NCI-H1417 (cell line): ENCODE measurements around the gene KCNK18.
"Not testable (repeated sequence)": the region's sequence is repeated elsewhere in the genome, so short reads cannot be mapped to it uniquely, and the experiment has no call there.

Experiments
- DNase-seq, 3 experiments: peaks; one replicate each; lab custom pipeline; 2025; lab: John Stamatoyannopoulos, UW

Gene KCNK18

GRCh38 chr10:117170244-117170643 is 27.0 kb upstream of the KCNK18 start:
- DNase-seq, result no peak

DNA sequence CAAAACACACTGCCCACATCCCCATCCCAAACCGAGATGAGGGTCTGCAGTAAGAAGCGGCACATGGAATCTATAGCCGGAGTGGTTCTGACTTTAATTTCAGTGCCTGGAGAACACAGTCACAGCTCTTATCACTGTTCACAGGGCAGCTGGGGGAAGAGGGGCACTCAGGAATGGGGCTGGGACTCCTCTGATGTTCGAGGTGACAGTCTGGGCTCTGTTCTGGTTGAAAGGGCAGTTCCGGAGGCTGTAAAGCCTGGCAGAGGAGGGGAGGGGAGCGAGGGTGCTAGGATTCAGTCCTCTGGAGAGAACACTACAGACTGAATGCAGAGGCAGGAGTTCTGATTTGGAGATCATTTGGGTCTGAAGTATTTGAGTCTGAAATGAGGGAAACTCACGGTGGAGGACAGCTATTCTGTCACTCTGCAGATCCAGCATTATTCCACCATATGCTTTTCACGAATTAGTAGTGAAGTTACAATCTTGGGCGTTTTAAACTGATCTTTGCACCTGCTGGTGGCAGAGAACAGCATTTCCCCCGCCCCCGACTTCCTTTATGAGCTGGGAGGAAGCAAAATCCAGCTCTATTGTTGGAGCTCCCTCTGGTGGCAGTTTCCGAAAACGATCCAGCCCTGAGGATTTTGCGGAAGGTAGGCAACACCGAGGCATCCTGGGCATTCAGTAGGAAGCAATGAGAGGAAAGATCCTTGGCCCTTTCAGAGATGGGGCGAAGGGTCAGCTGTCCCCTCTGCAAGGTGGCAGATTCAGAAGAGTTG is 22.7 kb upstream of the KCNK18 start:
- peak; percentile 86 to 93 (median 92) for DNase-seq

DNA sequence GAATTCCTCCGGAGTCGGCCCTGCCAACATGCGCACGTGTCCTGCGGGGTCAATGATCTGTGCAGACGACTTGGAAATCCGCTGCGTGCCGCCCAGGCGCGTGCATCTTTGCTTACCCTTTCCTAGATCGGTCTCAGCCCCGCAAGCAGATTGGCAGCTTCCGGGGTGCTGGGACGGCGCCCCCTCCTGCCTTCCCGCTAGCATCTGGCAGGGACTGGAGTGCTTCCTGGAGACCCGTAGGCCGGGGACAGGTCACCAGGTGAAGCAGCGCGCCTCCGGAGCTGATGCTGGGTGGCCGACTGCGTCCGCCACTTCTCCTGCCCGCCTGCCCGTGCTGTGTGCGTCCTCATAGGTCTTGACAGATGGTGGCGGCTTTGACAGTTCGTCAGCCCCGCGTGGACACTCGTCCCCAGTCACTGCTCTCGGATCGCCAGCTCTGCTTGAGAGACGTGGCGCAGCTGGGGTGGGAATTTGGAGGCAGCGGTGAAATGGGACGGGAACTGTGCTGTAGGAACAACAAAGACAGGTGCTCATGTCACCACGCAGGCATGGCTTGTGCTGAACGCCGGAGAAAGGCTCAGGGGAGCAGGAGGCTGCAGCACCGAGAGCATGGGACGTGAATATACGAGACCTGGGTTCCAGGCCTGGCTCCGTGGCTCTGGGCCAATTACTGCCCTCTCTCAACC is 21.9 kb upstream of the KCNK18 start:
- peak; percentile 38 to 77 (median 73) for DNase-seq

DNA sequence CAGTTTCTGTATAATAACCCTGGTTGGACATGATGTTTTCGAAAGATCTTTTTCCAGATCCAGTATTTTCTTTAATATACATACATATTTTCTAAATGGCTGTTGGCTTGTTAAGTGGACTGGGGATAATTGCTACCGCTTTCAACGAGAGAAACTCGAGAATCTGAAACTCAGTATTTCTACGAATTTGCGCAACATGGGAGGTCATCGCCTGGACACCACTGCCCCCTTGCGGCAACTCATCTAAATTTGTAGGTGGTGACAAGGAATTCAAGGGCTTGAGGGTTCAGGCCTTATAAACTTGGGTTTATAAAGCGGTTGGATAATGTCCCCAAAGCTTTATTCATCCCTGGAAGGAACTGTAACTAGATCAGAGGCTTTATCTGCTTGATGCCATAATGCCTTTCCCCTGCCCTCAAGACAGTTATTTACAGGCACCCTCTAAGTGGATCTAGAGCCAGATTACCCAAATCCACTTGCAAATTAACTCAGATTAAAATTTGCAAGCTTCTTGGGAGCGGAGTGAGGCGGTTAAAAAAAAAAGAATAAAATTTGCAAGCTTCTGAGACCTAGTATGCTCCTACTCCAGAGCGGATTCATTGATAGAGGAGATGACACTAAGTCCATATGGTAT is 21.3 kb upstream of the KCNK18 start:
- peak; percentile 52 to 81 (median 65) for DNase-seq

- DNase-seq, result no peak
Observed at GRCh38 chr10:117178190-117178589, 19.1 kb upstream of the KCNK18 start.

DNA sequence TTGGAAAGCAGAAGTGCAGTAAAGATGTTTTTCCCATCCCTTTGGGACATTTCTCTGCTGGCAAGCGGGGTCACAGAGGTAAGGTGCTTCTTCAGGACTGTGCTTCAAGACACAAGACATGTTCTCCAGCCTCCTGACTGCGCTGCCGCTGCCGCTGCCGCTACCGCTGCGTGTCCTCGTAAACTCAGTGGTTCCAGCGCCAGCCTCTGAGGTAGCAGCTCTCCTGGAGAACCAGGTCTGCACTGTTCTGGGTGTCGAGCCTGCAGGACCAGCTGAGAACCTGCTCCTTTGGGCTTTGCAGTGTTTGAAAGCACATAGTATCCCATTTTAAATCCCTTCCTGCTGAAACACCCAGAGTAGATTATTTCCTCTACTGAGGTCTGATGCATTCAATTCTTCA is 13.0 kb upstream of the KCNK18 start:
- no peak for DNase-seq

GRCh38 chr10:117184821-117185220 is 12.5 kb upstream of the KCNK18 start:
- DNase-seq, result no peak

DNA sequence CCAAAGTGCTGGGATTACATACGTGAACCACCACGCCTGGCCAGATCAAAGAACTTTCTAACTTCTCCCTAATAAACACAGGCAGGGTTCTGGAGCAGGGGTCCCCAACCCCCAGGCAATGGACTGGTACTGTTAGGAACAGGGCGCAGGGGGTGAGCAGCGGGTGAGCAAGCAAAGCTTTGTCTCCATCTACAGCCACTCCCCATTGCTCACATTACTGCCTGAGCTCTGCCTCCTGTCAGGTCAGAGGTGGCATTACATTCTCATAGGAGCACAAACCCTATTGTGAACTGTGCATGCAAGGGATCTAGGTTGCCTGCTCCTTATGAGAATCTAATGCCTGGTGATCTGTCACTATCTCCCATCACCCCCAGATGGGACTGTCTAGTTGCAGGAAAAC is 11.5 kb upstream of the KCNK18 start:
- DNase-seq, result not testable (repeated sequence)

GRCh38 chr10:117186832-117187615 is 10.3 kb upstream of the KCNK18 start:
- DNase-seq, result peak in 1 of 3 experiments; percentile 1

- no peak for DNase-seq
Observed at GRCh38 chr10:117188371-117188770, 8.9 kb upstream of the KCNK18 start.

DNA sequence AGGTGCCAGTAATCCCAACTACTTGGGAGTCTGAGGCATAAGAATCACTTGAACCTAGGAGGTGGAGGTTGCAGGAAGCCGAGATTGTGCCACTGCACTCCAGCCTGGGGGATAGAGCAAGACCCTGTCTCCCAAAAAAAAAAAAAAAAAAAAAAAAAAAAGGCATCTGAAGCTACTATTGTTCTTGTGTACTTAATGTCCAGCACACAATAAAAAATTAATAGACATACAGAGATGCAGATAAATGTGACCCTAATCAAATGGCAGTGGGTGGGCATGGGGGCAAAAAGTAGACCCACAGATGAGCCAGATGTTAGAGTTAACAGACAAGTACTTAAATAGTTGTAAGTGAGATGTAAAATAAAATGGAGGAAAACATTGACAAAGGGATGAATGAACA is 7.7 kb upstream of the KCNK18 start:
- DNase-seq, result no peak

DNA sequence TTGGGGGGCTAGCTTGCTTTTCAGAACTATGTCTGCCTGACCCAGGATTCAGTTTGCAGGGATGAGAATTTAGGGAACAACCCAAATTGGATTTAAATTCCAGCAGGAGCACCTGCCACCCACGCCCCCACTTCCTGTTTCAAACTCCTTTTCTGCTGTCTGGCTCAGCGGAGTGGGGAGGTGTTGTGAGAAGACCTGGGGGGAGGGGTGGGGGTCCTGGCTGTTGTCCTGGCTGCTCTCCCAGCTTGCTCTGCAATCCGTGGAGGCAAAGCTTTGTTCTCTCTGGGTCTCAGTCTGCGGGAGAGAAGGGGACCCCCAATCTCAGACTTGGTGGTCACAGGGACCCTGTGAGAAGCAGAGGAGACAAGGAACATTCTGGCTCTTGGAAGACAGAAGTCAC is 799 bp downstream of the KCNK18 start:
- DNase-seq, result no peak

DNA sequence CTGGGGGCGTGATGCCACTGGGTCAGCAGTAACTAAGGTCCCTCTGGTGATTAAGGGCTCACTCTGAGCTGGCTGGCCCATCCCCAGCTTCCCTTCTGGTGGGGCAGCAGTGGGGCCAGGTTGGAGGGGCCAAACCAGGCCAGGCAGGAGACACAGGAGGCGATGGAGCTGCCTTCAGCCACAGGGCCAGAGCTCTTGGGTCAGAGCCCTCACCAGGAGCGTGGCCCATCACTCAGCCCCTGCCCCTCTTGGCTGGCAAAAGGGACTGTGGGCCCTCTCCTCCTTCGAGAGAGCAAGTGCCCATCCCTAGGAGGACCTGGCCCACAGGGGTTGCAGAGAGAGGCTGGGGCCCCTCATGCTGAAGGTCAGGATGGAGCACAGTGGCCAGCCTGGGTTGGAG is 4.5 kb downstream of the KCNK18 start:
- no peak for DNase-seq

DNA sequence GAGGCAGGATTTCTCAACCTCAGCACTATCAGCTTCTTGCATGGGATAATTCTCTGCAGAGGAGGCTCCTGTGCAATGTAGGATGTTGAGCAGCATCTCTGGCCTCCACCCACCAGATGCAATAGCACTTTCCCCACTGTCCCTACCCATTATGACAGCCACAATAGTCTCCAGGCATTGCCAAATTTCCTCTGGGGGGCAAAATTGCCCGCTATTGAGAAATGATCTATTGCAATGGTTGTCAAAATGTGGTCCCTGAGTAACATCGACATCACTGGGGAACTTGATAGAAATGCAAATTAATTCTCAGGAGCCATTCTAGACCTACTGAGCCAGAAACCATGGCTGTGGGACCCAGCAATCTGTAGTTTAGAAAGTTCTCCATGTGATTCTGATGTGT is 7.0 kb downstream of the KCNK18 start:
- DNase-seq, result no peak

GRCh38 chr10:117212176-117212575 is 14.9 kb downstream of the KCNK18 start:
- DNase-seq, result no peak

- no peak for DNase-seq
Observed at GRCh38 chr10:117214401-117214800, 17.1 kb downstream of the KCNK18 start.

DNA sequence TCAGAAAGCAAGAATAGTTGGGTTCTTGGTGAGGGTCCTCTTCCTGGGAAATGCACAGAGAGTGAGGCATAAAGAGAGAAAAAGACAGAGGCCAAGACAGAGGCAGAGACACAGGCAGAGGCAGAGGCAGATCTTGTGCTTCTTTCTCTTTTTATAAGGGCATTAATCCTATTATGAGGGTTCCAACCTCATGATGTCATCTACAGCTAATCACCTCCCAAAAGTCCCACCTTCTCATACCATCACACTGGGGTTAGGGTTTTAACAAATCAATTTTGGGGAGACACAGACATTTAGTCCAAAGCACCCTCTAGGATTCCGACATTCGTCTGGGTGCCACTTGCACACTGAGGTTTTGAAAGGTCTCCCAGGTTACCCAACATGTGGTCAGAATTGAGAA is 17.8 kb downstream of the KCNK18 start:
- no peak for DNase-seq

DNA sequence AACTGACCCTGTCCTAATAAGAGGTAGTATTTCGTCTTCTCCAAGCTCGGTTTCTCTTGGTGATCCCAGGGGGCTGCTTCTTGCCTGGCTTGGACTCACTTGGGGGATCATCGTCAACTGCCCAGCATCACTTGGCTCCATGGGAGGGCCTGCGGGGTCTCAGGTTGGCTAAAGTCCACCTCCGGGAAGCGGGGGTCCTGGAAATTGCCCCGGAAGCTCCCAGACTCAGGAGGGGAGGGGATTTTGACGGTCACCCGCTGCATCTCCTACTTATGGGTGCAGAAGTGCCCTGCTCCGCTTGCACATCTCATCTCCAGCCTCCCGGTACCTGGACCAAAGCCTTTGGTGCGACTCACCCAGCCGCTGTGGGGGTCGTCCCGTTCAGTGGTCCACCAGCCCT is 18.7 kb downstream of the KCNK18 start:
- no peak for DNase-seq

DNA sequence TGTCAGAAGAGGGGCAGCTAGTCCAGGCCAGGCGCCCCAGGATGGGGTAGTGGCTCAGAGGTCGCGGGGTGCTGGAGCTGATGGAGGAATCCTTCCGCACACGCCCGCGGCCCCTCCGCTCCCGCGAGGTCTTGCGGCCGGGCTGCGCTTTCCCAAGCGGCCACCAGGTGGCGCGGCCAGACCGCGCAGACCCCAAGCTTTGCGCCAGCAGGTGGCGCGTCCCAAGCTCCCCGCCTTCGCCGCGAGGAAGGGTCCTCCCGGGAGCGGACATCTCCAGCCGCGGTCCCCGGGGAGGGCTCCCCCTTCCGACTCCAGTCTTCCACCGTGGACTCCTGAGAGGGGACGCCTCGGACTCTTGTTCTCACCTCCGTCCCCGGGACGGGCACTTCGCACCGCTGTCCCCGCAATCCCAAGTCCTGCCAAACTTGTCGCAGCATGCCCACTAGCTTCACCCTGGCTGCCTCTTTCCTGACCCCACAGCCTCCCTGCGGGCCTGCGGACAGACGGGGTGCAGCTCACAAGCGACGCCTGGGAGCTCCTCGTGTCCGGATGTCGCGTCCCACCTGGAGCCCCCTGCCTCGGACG is 19.4 kb downstream of the KCNK18 start:
- DNase-seq, result peak; percentile 29 to 74 (median 56)

DNA sequence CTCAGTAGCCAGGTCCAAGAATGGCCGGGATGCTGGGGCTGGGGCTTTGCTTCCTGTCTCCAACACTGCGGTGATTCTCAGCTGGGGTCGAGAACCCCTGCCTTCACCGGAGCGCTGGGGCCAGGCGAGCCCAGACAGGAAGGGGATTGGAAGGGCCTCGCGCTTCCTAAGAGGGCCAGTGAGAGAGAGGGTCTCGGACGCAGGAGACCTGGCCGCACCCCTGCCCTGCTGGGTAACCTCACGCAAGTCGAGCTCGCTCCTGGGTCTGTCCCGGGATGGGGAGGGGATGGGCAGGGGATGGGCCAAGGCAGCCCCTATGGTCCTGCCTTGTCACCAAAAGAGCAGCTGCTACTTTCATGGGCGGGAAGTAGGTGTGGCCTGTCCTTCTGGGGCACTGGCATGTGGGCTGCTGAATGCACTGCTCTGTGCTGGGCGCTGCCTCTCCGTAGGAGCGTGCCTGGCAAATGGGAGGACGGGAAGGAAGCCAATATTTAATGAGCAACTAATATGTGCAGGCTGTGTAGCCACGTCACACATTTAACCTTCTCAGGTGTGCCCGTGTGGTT is 20.0 kb downstream of the KCNK18 start:
- no peak for DNase-seq

DNA sequence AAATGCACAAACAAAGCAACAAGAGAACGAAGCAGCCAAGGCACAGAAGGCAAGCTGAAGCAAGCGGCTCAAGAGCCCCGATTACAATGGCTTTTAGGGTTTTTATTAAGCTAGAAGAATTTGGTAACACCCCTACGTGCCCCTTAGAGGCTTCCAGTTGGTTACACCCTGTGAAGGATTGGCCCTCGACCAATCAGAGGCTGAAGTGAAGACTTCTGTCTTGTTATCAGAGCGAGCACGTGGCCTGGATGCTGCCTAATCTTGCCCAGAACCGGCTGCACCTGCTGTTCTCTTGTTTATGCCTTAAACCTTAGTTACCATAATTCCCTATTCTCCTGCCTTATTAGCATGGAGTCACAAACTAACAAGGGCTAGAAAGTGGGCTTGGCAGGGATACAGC is 21.4 kb downstream of the KCNK18 start:
- DNase-seq, result no peak
